GM12892 (cell line): Measurements from ENCODE around the gene SERPINB10.

Source experiments
- DNase-seq: peaks from one replicate; pipeline ENCODE4 v3.0.0; 2011; ENCODE audit not compliant: insufficient read length
- FAIRE-seq: peaks from 2 replicates; lab custom pipeline; 2011; peaks lifted over from hg19 to GRCh38; lab: Jason Lieb, UNC
- POLR2A ChIP-seq: IDR thresholded peaks from 2 replicates; pipeline ENCODE4 v1.6.1; 2011; ENCODE audit warnings: low read depth, low read length, control low read depth
- POLR2AphosphoS5 ChIP-seq: IDR thresholded peaks from 2 replicates; pipeline ENCODE4 v1.6.1; 2011; ENCODE audit warnings: low read depth, low read length, control low read depth
- TAF1 ChIP-seq: IDR thresholded peaks from 2 replicates; pipeline ENCODE4 v1.6.1; 2011; ENCODE audit warnings: low read depth, mild to moderate bottlenecking, control low read depth, low read length, borderline replicate concordance

SERPINB10 gene

GRCh38 chr18:63878925-63879324 lies 28.8 kb upstream of the SERPINB10 start:
- FAIRE-seq (no peak), DNase-seq (no peak)
- TF ChIP-seq POLR2A: no peak
- no peak for TF ChIP-seq POLR2AphosphoS5
- TF ChIP-seq TAF1: no peak

GRCh38 chr18:63879709-63880108 lies 28.0 kb upstream of the SERPINB10 start:
- no peak for FAIRE-seq
- TF ChIP-seq POLR2A: no peak
- DNase-seq: no peak

GRCh38 chr18:63881851-63882250 lies 25.9 kb upstream of the SERPINB10 start:
- TF ChIP-seq POLR2A: no peak
- TF ChIP-seq TAF1: no peak
- no peak for TF ChIP-seq POLR2AphosphoS5
- DNase-seq (no peak), FAIRE-seq (peak; percentile 70)

GRCh38 chr18:63882333-63883141 lies 25.2 kb upstream of the SERPINB10 start:
- FAIRE-seq: no peak
- DNase-seq: no peak

GRCh38 chr18:63883617-63884016 lies 24.1 kb upstream of the SERPINB10 start:
- no peak for TF ChIP-seq POLR2A
- no peak for TF ChIP-seq TAF1
- TF ChIP-seq POLR2AphosphoS5: no peak
- FAIRE-seq: no peak

More at GRCh38 chr18:63882333-63883141, 25.2 kb upstream of the SERPINB10 start:
- no peak for TF ChIP-seq TAF1

GRCh38 chr18:63887424-63887823 lies 20.3 kb upstream of the SERPINB10 start, which contains the start of gene SERPINB2:
TSS of gene SERPINB2 (plus strand) at chr18:63887705. CDS start at chr18:63891445, 3,740 bp downstream.
- FAIRE-seq (no peak), DNase-seq (no peak)
- no peak for TF ChIP-seq TAF1
- TF ChIP-seq POLR2AphosphoS5: no peak
- no peak for TF ChIP-seq POLR2A

More at GRCh38 chr18:63883617-63884016, 24.1 kb upstream of the SERPINB10 start:
- DNase-seq: no peak

- DNase-seq (no peak), FAIRE-seq (peak; percentile 44)
- TF ChIP-seq TAF1 (no peak), POLR2A (no peak), POLR2AphosphoS5 (no peak)
Measured at GRCh38 chr18:63888470-63889190, 19.1 kb upstream of the SERPINB10 start.

- TF ChIP-seq TAF1 (no peak), POLR2A (no peak), POLR2AphosphoS5 (no peak)
- DNase-seq (no peak), FAIRE-seq (no peak)
Measured at GRCh38 chr18:63889626-63890025, 18.1 kb upstream of the SERPINB10 start.

- no peak for FAIRE-seq
- no peak for DNase-seq
- TF ChIP-seq POLR2A (no peak), POLR2AphosphoS5 (no peak), TAF1 (no peak)
Measured at GRCh38 chr18:63890237-63890949, 17.4 kb upstream of the SERPINB10 start.

- FAIRE-seq (peak; percentile 68), DNase-seq (no peak)
- no peak for TF ChIP-seq POLR2A
- TF ChIP-seq TAF1: no peak
- no peak for TF ChIP-seq POLR2AphosphoS5
Measured at GRCh38 chr18:63890950-63891304, 16.8 kb upstream of the SERPINB10 start.

GRCh38 chr18:63892566-63892965 lies 15.2 kb upstream of the SERPINB10 start:
- no peak for FAIRE-seq

More at GRCh38 chr18:63892566-63892965, 15.2 kb upstream of the SERPINB10 start:
- DNase-seq: no peak
- TF ChIP-seq POLR2A (no peak), POLR2AphosphoS5 (no peak), TAF1 (no peak)
